ENCODE results near the gene PNLIPRP2.

Gene PNLIPRP2

DNA sequence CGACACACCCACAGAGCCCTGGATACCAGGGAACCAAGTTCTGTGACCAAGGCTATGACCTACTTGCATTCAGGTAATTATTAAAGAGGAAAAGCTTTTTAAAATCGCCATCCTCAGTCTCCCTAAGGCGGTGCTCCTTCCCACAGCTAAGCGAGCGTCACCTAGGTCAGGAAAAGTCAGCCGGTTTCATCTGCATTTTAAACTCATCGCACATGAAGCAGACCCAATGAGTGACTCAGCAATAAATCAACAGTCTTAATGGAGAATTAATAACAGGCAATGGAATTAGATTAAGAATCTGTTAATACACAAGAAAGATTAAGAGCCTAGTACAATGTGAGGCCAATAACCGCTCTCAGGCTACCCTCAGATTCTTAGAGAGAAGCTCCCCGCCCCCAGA is 62.4 kb downstream of the PNLIPRP2 start:
- TF ChIP-seq, protein P1, sequence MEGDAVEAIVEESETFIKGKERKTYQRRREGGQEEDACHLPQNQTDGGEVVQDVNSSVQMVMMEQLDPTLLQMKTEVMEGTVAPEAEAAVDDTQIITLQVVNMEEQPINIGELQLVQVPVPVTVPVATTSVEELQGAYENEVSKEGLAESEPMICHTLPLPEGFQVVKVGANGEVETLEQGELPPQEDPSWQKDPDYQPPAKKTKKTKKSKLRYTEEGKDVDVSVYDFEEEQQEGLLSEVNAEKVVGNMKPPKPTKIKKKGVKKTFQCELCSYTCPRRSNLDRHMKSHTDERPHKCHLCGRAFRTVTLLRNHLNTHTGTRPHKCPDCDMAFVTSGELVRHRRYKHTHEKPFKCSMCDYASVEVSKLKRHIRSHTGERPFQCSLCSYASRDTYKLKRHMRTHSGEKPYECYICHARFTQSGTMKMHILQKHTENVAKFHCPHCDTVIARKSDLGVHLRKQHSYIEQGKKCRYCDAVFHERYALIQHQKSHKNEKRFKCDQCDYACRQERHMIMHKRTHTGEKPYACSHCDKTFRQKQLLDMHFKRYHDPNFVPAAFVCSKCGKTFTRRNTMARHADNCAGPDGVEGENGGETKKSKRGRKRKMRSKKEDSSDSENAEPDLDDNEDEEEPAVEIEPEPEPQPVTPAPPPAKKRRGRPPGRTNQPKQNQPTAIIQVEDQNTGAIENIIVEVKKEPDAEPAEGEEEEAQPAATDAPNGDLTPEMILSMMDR (conservative IDR thresholded peaks at IDR 0.05), result no peak
- no peak for TF ChIP-seq ZFX (IDR thresholded peaks at IDR 0.05)

DNA sequence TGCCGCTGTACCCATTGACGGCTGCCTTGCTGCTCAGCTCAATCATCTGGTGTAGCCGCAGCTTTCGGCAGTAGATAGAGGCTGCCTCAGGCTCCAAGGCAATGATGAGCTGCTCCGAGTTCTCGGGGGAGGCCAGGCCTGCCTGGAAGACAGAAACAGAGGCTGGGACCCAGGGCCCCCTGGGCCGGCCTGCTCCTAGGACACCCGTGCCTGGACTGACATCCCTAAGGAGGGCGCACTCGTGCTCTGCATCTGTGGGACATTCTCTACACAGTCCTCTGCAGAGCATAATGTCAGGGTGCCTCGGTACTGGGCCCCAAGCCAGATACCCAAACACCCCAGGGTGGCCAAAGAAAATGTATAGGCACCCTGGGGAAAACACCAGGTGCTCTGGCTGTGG is 63.1 kb downstream of the PNLIPRP2 start:
- no peak overlapping the region for H3K27ac ChIP-seq
- TF ChIP-seq, protein P1 (conservative IDR thresholded peaks at IDR 0.05), result no peak
- no peak for TF ChIP-seq ZFX (IDR thresholded peaks at IDR 0.05)

More for the DNA sequence above, 62.4 kb downstream of the PNLIPRP2 start:
- no peak overlapping the region for H3K27ac ChIP-seq

DNA sequence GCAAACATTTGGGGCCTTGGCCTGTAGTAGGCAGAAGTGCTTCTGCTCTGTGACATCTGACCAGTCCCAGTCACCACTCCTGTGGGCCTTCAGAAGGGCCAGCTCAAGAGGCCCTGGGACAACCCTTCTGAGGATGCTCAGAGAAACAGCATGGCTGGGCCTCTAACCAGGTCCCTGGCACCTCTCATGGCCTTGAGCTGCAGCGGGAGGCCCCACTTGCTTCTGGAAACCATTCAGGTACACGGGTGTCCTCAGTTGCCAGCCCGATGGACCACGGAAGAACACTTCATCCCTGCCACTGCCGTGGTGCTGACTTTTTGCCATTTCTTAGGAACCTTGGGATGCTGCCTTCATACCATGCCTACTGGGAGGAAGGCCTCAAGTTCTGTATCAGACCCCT is 64.0 kb downstream of the PNLIPRP2 start:
- H3K27ac ChIP-seq, result no peak overlapping the region
- TF ChIP-seq ZFX (IDR thresholded peaks at IDR 0.05), result no peak
- TF ChIP-seq, protein P1 (conservative IDR thresholded peaks at IDR 0.05), result no peak

DNA sequence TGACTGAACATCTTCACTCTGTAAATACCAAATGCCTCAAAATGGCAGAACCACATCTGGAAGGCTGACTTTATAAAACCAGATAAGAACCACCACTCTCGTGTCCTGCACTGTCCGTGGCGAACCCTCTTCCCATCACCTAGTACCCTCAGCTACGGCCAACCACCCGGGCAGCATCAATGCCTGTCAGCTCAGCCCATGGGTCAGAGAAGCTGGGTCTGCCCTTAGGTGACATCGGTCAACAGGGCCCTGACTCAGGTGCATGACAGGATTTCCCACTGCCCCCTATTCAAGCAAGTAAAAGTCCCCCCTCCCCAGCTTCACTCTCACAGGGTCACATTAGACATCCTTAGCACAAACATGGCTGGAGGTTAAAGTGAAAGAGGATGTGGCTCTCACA is 65.1 kb downstream of the PNLIPRP2 start:
- no peak overlapping the region for H3K27ac ChIP-seq
- TF ChIP-seq, protein P1 (conservative IDR thresholded peaks at IDR 0.05), result no peak
- no peak for TF ChIP-seq ZFX (IDR thresholded peaks at IDR 0.05)

DNA sequence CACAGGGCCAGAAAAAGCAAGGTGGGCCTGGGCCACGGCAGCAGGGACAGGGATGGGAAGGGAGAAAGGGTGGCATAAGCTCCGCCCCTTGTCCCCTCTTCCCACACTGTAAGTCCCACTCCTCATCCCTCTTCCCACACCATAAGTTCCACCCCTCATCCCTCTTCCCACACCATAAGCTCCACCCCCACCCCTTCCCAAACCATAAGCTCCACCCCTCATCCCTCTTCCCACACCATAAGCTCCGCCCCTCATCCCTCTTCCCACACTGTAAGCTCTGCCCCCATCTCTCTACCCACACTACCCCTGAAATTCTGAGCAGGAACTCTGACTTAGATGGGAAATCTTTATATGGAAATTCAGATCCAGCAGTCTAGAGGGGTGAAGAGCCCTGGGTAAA is 65.9 kb downstream of the PNLIPRP2 start:
- H3K27ac ChIP-seq, result no peak overlapping the region
- TF ChIP-seq, protein P1 (conservative IDR thresholded peaks at IDR 0.05), result no peak
- TF ChIP-seq ZFX (IDR thresholded peaks at IDR 0.05), result no peak

DNA sequence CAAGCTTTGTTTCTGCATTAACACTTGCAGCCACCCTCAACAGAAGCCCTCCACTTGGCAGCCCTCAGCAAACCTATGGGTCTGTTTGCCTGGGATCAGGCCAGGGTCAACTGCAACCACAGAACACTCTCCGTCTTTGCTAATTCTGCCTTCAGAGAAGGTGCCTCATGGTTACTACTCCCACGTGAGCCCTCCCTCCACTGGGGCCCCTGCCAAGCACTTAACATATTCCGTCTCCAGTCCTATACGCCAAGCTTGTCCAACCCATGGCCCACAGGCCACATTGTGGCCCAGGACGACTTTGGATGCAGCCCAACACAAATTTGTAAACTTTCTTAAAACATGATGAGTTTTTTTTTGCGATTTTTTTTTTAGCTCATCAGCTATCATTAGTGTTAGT is 66.9 kb downstream of the PNLIPRP2 start:
- TF ChIP-seq, protein P1 (conservative IDR thresholded peaks at IDR 0.05), result no peak
- no peak for TF ChIP-seq ZFX (IDR thresholded peaks at IDR 0.05)

DNA sequence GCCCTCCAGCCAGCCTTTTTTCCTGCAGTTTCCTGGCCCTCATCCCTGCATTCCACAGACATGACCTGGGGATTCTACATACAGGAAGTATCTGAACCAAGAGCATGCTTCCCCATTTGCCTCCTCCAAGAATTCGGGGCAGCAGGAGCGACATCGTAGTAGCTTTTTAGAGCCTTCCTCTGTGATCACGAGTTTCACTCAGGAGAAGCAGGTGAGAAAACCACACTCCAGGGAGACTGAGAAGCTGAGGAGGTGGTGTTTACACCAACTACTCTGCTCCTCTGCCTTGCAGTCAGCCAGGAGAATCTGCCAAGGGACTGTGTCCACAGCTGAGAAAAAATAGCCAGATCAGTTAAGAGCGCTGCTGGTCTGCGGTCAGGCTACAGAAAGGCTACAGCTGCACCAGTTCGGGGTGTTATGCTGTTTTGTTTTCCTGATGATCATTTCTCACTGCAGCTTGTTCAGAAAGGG is 67.5 kb downstream of the PNLIPRP2 start:
- TF ChIP-seq, protein P1 (conservative IDR thresholded peaks at IDR 0.05), result no peak
- TF ChIP-seq ZFX (IDR thresholded peaks at IDR 0.05), result no peak

More for the DNA sequence above, 66.9 kb downstream of the PNLIPRP2 start:
- H3K27ac ChIP-seq, result no peak overlapping the region

More for the DNA sequence above, 67.5 kb downstream of the PNLIPRP2 start:
- no peak overlapping the region for H3K27ac ChIP-seq
